ENCODE measurements around the gene SPHK2.
A peak's percentile ranks its signal among the peaks of the same experiment; 100 is the strongest.
"Not testable (repeated sequence)": the region's sequence is repeated elsewhere in the genome, so short reads cannot be mapped to it uniquely, and the experiment has no call there.

Gene SPHK2

GRCh38 chr19:48618916-48619691 is at the start of gene SPHK2, which contains the start of gene RPL18:
Gene SPHK2 (plus strand): TSS chr19:48619506. CDS start chr19:48620515, 1,009 bp downstream.
Gene RPL18 (minus strand): TSS chr19:48619178. CDS start chr19:48619143, 35 bp downstream.
- Histone ChIP-seq H3K4me1 (ENCODE audit: control insufficient read depth, insufficient read depth, low read length) (peaks cover 45% of the 10 kb centered on the region), H3K9me3 (ENCODE audit: control insufficient read depth, low read length) (no peaks in the 10 kb centered on the region), H3K36me3 (ENCODE audit: control insufficient read depth, insufficient read depth, low read length, severe bottlenecking) (peaks cover 30% of the 10 kb centered on the region), H3K27me3 (replicated peaks; ENCODE audit: control insufficient read depth, insufficient read depth, low read length) (no peaks in the 10 kb centered on the region), H3K4me3 (ENCODE audit: low read length) (peak within 1 kb of the TSS; percentile 99), H3K9ac (ENCODE audit: low read length) (peak within 1 kb of the TSS; percentile 100)
- peak; percentile 99 for DNase-seq (ENCODE audit: low read depth)

GRCh38 chr19:48569814-48570213 is 49.5 kb upstream of the SPHK2 start:
- Histone ChIP-seq H3K27me3 (replicated peaks; ENCODE audit: control insufficient read depth, insufficient read depth, low read length) (no peaks in the 10 kb centered on the region), H3K4me1 (ENCODE audit: control insufficient read depth, insufficient read depth, low read length) (peaks cover 14% of the 10 kb centered on the region), H3K4me3 (ENCODE audit: low read length) (no peak overlapping the region), H3K9me3 (ENCODE audit: control insufficient read depth, low read length) (no peaks in the 10 kb centered on the region), H3K36me3 (ENCODE audit: control insufficient read depth, insufficient read depth, low read length, severe bottlenecking) (no peaks in the 10 kb centered on the region), H3K9ac (ENCODE audit: low read length) (no peak overlapping the region)
- DNase-seq (ENCODE audit: low read depth): peak; percentile 20

GRCh38 chr19:48571378-48572162 is 47.7 kb upstream of the SPHK2 start:
- H3K9ac ChIP-seq (ENCODE audit: low read length): no peak overlapping the region
- no peak overlapping the region for H3K4me3 ChIP-seq (ENCODE audit: low read length)
- H3K27me3 ChIP-seq (replicated peaks; ENCODE audit: control insufficient read depth, insufficient read depth, low read length): no peaks in the 10 kb centered on the region
- no peak for DNase-seq (ENCODE audit: low read depth)
- H3K4me1 ChIP-seq (ENCODE audit: control insufficient read depth, insufficient read depth, low read length): peaks cover 14% of the 10 kb centered on the region
- no peaks in the 10 kb centered on the region for H3K36me3 ChIP-seq (ENCODE audit: control insufficient read depth, insufficient read depth, low read length, severe bottlenecking)
- no peaks in the 10 kb centered on the region for H3K9me3 ChIP-seq (ENCODE audit: control insufficient read depth, low read length)

- H3K4me1 ChIP-seq (ENCODE audit: control insufficient read depth, insufficient read depth, low read length): peaks cover 6% of the 10 kb centered on the region
- DNase-seq (ENCODE audit: low read depth): no peak
- H3K9ac ChIP-seq (ENCODE audit: low read length): no peak overlapping the region
- H3K4me3 ChIP-seq (ENCODE audit: low read length): no peak overlapping the region
- H3K36me3 ChIP-seq (ENCODE audit: control insufficient read depth, insufficient read depth, low read length, severe bottlenecking): no peaks in the 10 kb centered on the region
- no peaks in the 10 kb centered on the region for H3K9me3 ChIP-seq (ENCODE audit: control insufficient read depth, low read length)
- H3K27me3 ChIP-seq (replicated peaks; ENCODE audit: control insufficient read depth, insufficient read depth, low read length): no peaks in the 10 kb centered on the region
Measured at GRCh38 chr19:48573163-48573505, 46.2 kb upstream of the SPHK2 start.

- H3K36me3 ChIP-seq (ENCODE audit: control insufficient read depth, insufficient read depth, low read length, severe bottlenecking): no peaks in the 10 kb centered on the region
- no peaks in the 10 kb centered on the region for H3K27me3 ChIP-seq (replicated peaks; ENCODE audit: control insufficient read depth, insufficient read depth, low read length)
- DNase-seq (ENCODE audit: low read depth): no peak
- H3K4me1 ChIP-seq (ENCODE audit: control insufficient read depth, insufficient read depth, low read length): no peaks in the 10 kb centered on the region
- H3K4me3 ChIP-seq (ENCODE audit: low read length): no peak overlapping the region
- no peaks in the 10 kb centered on the region for H3K9me3 ChIP-seq (ENCODE audit: control insufficient read depth, low read length)
- no peak overlapping the region for H3K9ac ChIP-seq (ENCODE audit: low read length)
Measured at GRCh38 chr19:48575931-48576622, 43.2 kb upstream of the SPHK2 start.

GRCh38 chr19:48577908-48578307 is 41.4 kb upstream of the SPHK2 start:
- H3K27me3 ChIP-seq (replicated peaks; ENCODE audit: control insufficient read depth, insufficient read depth, low read length); DNase-seq (ENCODE audit: low read depth); H3K4me3 ChIP-seq (ENCODE audit: low read length); H3K4me1 ChIP-seq (ENCODE audit: control insufficient read depth, insufficient read depth, low read length); H3K9me3 ChIP-seq (ENCODE audit: control insufficient read depth, low read length); H3K9ac ChIP-seq (ENCODE audit: low read length); H3K36me3 ChIP-seq (ENCODE audit: control insufficient read depth, insufficient read depth, low read length, severe bottlenecking): not testable (repeated sequence)

- DNase-seq (ENCODE audit: low read depth): no peak
- Histone ChIP-seq H3K4me3 (ENCODE audit: low read length) (no peak overlapping the region), H3K9ac (ENCODE audit: low read length) (no peak overlapping the region), H3K9me3 (ENCODE audit: control insufficient read depth, low read length) (no peaks in the 10 kb centered on the region), H3K27me3 (replicated peaks; ENCODE audit: control insufficient read depth, insufficient read depth, low read length) (no peaks in the 10 kb centered on the region), H3K36me3 (ENCODE audit: control insufficient read depth, insufficient read depth, low read length, severe bottlenecking) (no peaks in the 10 kb centered on the region), H3K4me1 (ENCODE audit: control insufficient read depth, insufficient read depth, low read length) (peaks cover 1% of the 10 kb centered on the region)
Measured at GRCh38 chr19:48578891-48579290, 40.4 kb upstream of the SPHK2 start.

- Histone ChIP-seq H3K27me3 (replicated peaks; ENCODE audit: control insufficient read depth, insufficient read depth, low read length) (no peaks in the 10 kb centered on the region), H3K9ac (ENCODE audit: low read length) (no peak overlapping the region), H3K4me1 (ENCODE audit: control insufficient read depth, insufficient read depth, low read length) (peaks cover 19% of the 10 kb centered on the region), H3K36me3 (ENCODE audit: control insufficient read depth, insufficient read depth, low read length, severe bottlenecking) (no peaks in the 10 kb centered on the region), H3K4me3 (ENCODE audit: low read length) (no peak overlapping the region), H3K9me3 (ENCODE audit: control insufficient read depth, low read length) (no peaks in the 10 kb centered on the region)
- DNase-seq (ENCODE audit: low read depth): no peak
Measured at GRCh38 chr19:48582168-48582567, 37.1 kb upstream of the SPHK2 start.

GRCh38 chr19:48587387-48587786 is 31.9 kb upstream of the SPHK2 start:
- Histone ChIP-seq H3K36me3 (ENCODE audit: control insufficient read depth, insufficient read depth, low read length, severe bottlenecking) (no peaks in the 10 kb centered on the region), H3K27me3 (replicated peaks; ENCODE audit: control insufficient read depth, insufficient read depth, low read length) (no peaks in the 10 kb centered on the region), H3K4me3 (ENCODE audit: low read length) (no peak overlapping the region), H3K9me3 (ENCODE audit: control insufficient read depth, low read length) (no peaks in the 10 kb centered on the region), H3K9ac (ENCODE audit: low read length) (no peak overlapping the region), H3K4me1 (ENCODE audit: control insufficient read depth, insufficient read depth, low read length) (peaks cover 19% of the 10 kb centered on the region)
- DNase-seq (ENCODE audit: low read depth): no peak

GRCh38 chr19:48588670-48589401 is 30.5 kb upstream of the SPHK2 start:
- Histone ChIP-seq H3K4me1 (ENCODE audit: control insufficient read depth, insufficient read depth, low read length) (peaks cover 18% of the 10 kb centered on the region), H3K36me3 (ENCODE audit: control insufficient read depth, insufficient read depth, low read length, severe bottlenecking) (no peaks in the 10 kb centered on the region), H3K27me3 (replicated peaks; ENCODE audit: control insufficient read depth, insufficient read depth, low read length) (no peaks in the 10 kb centered on the region), H3K9ac (ENCODE audit: low read length) (peak overlapping the region; percentile 59), H3K4me3 (ENCODE audit: low read length) (peak overlapping the region; percentile 77), H3K9me3 (ENCODE audit: control insufficient read depth, low read length) (no peaks in the 10 kb centered on the region)
- DNase-seq (ENCODE audit: low read depth): peak; percentile 97

All from adipocyte (in vitro differentiated cells).